GM12891 (cell line): Measurements from ENCODE around the gene RPL9.

Source experiments
- DNase-seq: peaks from one replicate; pipeline ENCODE4 v3.0.0; 2011; ENCODE audit warnings: low spot score; ENCODE audit not compliant: insufficient read length
- FAIRE-seq: peaks from 2 replicates; lab custom pipeline; 2011; peaks lifted over from hg19 to GRCh38; lab: Jason Lieb, UNC
- PAX5 ChIP-seq: IDR thresholded peaks from 2 replicates; pipeline ENCODE4 v1.6.1; 2011; ENCODE audit warnings: low read length, moderate library complexity, mild to moderate bottlenecking; ENCODE audit not compliant: insufficient read depth, severe bottlenecking
- POLR2A ChIP-seq: IDR thresholded peaks from 2 replicates; pipeline ENCODE4 v1.6.1; 2011; ENCODE audit warnings: low read depth, low read length, control low read depth
- POLR2AphosphoS5 ChIP-seq: IDR thresholded peaks from 2 replicates; pipeline ENCODE4 v1.6.1; 2011; ENCODE audit warnings: low read depth, low read length, control low read depth
- POU2F2 ChIP-seq: IDR thresholded peaks from 2 replicates; pipeline ENCODE4 v1.6.1; 2011; ENCODE audit warnings: low read depth, mild to moderate bottlenecking, control low read depth, low read length, moderate library complexity
- SPI1 ChIP-seq: IDR thresholded peaks from 2 replicates; pipeline ENCODE4 v1.6.1; 2011; ENCODE audit warnings: low read depth, low read length, control low read depth
- TAF1 ChIP-seq: IDR thresholded peaks from 2 replicates; pipeline ENCODE4 v1.6.1; 2011; ENCODE audit warnings: low read depth, low read length, control low read depth

RPL9 gene

DNA sequence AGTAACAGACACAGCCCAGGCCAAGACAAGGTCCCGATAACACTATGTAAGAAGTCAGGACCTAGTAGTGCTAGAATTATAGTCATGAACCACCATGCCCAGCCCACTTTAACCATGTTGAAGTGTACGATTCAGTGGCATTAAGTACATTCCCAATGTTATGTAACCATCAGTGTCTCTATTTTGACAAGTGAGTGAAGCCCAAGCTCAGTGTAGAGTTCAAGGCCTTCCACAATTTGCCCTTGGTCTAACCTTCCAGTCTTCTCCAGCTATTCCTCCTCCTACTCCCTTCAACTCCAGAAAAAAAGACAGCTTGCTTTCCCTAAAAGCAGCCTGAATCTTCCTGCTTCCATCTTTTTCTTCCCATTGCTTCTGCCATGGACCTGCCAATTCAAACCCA, 31.6 kb upstream of the RPL9 start:
- no peak for FAIRE-seq

DNA sequence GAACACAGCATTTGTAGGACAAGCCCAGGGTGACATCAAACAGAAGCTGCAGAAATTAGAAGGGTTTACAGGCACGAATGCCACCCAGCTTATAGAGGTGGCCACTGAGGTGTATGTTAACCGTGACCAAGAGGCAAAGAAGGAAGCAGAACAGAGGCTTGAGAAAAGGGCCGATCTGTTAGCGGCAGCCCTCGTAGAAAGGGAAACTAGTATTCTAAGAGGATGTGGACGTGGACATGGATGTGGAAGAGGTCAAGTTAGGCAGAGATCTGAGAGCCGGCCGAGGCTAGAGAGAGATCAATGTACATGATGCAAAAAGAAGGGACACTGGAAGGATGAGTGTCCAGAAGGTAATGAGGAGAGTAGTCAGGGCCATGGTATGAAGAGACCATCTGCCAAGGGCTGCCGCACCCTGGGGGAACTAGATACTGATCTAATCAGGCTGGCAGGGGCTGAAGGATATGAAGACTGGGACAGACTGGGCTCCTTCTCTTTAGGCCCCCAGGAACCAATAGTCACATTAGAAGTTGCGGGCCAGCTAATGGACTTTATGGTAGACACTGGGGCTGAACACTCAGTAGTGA, 27.6 kb upstream of the RPL9 start:
- no peak for TF ChIP-seq SPI1
- no peak for TF ChIP-seq POU2F2
- no peak for TF ChIP-seq POLR2AphosphoS5
- no peak for TF ChIP-seq TAF1
- TF ChIP-seq POLR2A: no peak
- no peak for TF ChIP-seq PAX5
- DNase-seq (no peak), FAIRE-seq (no peak)

More for the DNA sequence above, 31.6 kb upstream of the RPL9 start:
- no peak for DNase-seq
- no peak for TF ChIP-seq SPI1
- no peak for TF ChIP-seq PAX5
- no peak for TF ChIP-seq POLR2A
- TF ChIP-seq POU2F2: no peak
- no peak for TF ChIP-seq POLR2AphosphoS5
- no peak for TF ChIP-seq TAF1

DNA sequence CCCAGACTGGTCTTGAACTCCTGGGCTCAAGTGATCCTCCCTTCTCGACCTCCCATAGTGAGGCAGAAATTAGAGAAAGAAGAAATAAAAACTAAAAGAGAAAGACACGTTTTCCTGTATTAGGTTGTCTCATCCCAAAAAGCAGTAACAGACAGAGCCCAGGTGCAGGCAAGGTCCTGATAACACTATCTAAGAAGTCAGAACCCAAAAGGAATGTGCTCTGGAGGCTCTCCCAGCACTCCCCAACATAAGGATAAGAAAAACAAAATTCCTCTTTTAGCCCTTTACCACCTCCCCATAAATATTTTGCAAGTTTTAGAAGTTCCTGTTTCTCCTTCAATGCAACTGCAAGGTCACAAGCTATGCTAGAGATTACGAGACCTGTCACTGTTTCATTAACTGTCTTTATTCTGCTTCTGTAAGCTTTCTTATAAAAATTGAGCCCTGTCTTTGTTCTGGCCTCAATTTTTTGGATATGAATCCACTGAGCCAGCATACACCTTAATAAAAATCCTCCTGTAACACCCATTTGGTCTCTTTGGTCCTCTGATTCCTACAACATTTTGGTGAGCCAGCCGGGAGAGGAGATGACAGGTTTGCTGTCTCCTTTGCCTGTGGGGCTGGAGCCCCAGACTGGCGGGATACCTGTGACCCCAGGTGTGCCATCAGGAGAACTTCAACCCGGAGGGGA, 26.0 kb upstream of the RPL9 start:
- FAIRE-seq: no peak
- DNase-seq: no peak
- TF ChIP-seq PAX5 (no peak), POLR2A (no peak), POLR2AphosphoS5 (no peak), POU2F2 (no peak), TAF1 (no peak), SPI1 (no peak)

DNA sequence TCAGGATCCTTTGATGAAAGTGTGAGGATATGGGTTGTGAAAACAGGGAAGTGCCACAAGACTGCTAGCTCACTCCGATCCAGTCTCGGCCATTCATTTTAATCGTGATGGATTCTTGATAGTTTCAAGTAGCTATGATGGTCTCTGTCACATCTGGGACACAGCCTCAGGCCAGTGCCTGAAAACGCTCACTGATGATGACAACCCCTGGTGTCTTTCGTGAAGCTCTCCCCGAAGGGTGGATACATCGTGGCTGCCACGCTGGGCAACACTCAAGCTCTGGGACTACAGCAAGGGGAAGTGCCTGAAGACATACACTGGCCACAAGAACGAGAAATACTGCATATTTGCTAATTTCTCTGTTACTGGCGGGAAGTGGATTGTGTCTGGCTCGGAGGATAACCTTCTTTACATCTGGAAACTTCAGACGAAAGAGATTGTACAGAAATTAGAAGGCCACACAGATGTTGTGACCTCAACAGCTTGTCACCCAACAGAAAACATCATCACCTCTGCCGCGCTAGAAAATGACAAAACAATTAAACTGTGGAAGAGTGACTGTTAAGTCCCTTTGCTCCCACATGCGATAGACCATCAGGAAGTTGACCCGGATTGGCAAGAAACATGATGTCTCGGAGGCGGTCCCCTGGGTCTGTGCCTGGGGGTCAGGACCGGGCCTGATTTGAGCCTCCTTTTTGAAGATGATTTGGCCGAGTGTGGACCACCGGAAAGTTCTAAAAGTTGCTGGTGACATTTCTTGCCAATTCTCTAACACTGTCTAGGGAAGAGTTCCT, 22.4 kb upstream of the RPL9 start:
- no peak for DNase-seq
- TF ChIP-seq PAX5 (no peak), POLR2AphosphoS5 (no peak), TAF1 (no peak), SPI1 (no peak), POLR2A (no peak), POU2F2 (no peak)
- FAIRE-seq: no peak

DNA sequence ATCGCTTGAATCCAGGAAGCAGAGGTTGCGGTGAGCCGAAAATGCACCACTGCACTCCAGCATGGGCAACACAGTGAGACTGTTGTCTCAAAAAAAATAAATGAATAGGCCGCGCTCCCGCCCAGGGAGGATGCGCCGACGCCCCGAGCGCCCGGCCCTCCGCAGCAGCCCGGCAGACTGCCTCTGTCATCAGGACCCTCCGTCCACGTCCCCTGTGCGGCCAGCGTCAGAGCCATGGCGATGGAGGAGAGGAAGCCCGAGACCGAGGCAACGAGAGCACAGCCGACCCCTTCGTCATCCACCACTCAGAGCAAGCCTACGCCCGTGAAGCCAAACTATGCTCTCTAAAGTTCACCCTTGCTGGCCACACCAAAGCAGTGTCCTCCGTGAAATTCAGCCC, 21.5 kb upstream of the RPL9 start:
- TF ChIP-seq PAX5: no peak
- no peak for TF ChIP-seq SPI1
- TF ChIP-seq POLR2A: no peak
- no peak for TF ChIP-seq POU2F2
- no peak for TF ChIP-seq POLR2AphosphoS5
- no peak for TF ChIP-seq TAF1
- FAIRE-seq: no peak
- DNase-seq: no peak

DNA sequence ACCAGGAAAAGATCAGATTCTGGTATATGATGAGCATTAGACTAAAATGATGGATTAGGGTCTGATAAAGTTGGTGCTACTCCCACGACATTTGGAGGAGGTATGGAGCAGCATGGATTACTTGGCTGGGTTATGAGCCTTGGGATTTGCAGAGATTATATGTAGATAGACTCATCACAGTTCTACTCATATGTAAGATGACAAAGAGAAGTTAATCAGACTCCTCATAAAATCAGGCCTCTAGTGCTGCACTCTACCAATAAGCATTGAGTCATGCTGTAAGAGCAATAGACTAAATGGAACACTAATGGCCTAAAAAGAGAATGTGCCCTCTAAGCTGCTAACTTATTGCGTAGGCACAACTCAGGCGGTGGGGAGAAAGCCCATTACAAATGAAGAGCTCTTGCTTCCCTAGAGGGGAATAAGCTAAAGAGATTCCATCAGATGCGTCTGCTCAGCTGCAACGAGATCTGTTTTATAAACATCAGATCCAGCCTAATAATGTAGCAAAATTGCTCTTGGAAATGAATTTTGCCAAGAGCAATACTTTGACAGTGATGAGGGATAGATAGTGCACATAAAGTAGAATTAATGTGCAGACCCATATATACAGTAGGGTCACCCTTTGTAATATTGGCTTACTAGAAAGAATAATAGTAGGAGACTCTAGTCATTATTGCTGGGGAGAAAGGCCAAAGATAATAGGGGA, 17.6 kb upstream of the RPL9 start:
- no peak for FAIRE-seq
- no peak for DNase-seq
- TF ChIP-seq POLR2AphosphoS5 (no peak), POLR2A (no peak), PAX5 (no peak), SPI1 (no peak), POU2F2 (no peak), TAF1 (no peak)

DNA sequence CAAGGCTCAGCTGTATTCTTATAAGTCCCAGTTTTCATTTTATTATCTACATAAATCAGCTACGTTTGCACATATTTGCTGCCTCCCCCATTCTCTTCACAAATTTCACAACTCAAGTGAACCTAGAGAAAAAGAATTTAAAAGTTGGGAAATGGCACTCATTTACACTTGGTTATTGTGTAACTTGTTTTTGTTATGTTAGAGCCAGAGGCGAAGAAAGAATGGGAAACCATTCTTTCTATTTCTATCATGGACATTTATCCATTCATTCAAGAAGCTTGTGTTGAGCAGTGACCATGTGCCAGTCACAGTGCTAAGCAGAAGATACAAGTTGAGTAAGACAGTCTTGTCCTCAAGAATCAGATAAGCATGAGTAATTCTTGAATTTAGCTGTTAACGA, 13.7 kb upstream of the RPL9 start:
- DNase-seq: no peak

DNA sequence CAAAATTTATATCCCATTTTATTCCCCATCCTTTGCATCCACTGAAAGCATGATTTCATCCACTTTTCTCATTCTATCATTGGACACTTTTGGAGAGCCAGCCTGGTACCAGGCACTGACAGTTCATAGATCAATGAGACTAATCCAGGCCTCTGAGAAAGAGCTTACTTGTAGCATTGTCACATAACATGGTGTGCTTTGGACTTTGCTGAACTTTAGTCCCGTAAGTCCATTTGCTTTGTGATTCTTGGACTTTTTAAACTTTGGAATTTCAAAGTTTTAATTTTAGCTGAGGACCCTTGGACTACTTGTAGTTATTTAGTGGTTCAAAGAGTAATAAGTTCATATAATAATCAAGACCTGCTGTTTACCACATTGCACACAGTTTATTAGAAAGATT, 11.7 kb upstream of the RPL9 start:
- no peak for TF ChIP-seq TAF1
- TF ChIP-seq POLR2A: no peak
- TF ChIP-seq PAX5: no peak
- no peak for TF ChIP-seq POU2F2
- TF ChIP-seq SPI1: no peak
- TF ChIP-seq POLR2AphosphoS5: no peak
- FAIRE-seq (peak; percentile 75), DNase-seq (no peak)

More for the DNA sequence above, 13.7 kb upstream of the RPL9 start:
- no peak for FAIRE-seq
- TF ChIP-seq POLR2AphosphoS5 (no peak), POLR2A (no peak), PAX5 (no peak), POU2F2 (no peak), TAF1 (no peak), SPI1 (no peak)
